Ascending aorta (tissue), 2 donors: ENCODE data around the gene CELSR2. TPM values are rescaled to one million over a fixed set of nuclear protein-coding genes. Genes with fewer than 3 reads are reported as not detected.

ENCODE experiments used
- DNase-seq, 2 donors: peaks; one replicate each; pipeline ENCODE4 v3.0.0-alpha.2; 2019; ENCODE audit warnings: low spot score in 2 of 2
- H3K27ac ChIP-seq, 2 donors: fragments of 200-600 bp; sonication (generic); one replicate each; pipeline ENCODE4 v1.5.1; 2016 to 2017; ENCODE audit warnings: mild to moderate bottlenecking in 1 of 2
- H3K27me3 ChIP-seq: fragments of 200-600 bp; sonication (generic); one replicate; pipeline ENCODE4 v1.5.1; 2017
- H3K36me3 ChIP-seq, 2 donors: fragments of 200-600 bp; sonication (generic); one replicate each; pipeline ENCODE4 v1.5.1; 2016
- H3K4me1 ChIP-seq, 2 donors: fragments of 200-600 bp; sonication (generic); one replicate each; pipeline ENCODE4 v1.5.1; 2016 to 2017; ENCODE audit warnings: mild to moderate bottlenecking in 1 of 2
- H3K4me3 ChIP-seq, 2 donors: fragments of 200-600 bp; sonication (generic); one replicate each; pipeline ENCODE4 v1.5.1; 2016 to 2017; ENCODE audit warnings: mild to moderate bottlenecking in 1 of 2
- H3K9me3 ChIP-seq, 2 donors: fragments of 200-600 bp; sonication (generic); one replicate each; pipeline ENCODE4 v1.5.1; 2016
- CTCF ChIP-seq, 3 experiments: fragments of 200-600 bp in 2 of 3; fragments of 450-650 bp in 1 of 3; sonication (generic) in 2 of 3; IDR thresholded peaks; one replicate each; pipeline ENCODE4 v1.5.1; 2016 to 2019; ENCODE audit warnings: antibody characterized with exemption in 3 of 3, mild to moderate bottlenecking in 1 of 3, moderate library complexity in 1 of 3
- intact Hi-C: fragments of 100-400 bp; cut with DNase I; formaldehyde crosslinking; loops from one replicate; pipeline ENCODE4 v1.15.1; 2023
- total RNA-seq: library from RNA; depleted of rRNA; stranded (reverse); fragments of >200 nt; gene quantifications from one replicate; pipeline ENCODE4 v1.1.0, GENCODE V29; 2016

The CELSR2 gene
- total RNA-seq, 1 donor from 2014 or later: 3.6 TPM

- TF ChIP-seq CTCF (IDR thresholded peaks at IDR 0.05): no peak
- H3K27me3 ChIP-seq: no peaks in the 10 kb centered on the region
- peak overlapping the region; percentile 69 to 74 for H3K27ac ChIP-seq
- DNase-seq: no peak
- peak overlapping the region in 1 of 2 donors; percentile 8 for H3K4me3 ChIP-seq
- H3K9me3 ChIP-seq: no peaks in the 10 kb centered on the region
- no peaks in the 10 kb centered on the region for H3K36me3 ChIP-seq
- H3K4me1 ChIP-seq: peaks cover 9 to 24% of the 10 kb centered on the region in 2 donors
- intact Hi-C loops: no loop called here
Measured at GRCh38 chr1:109253803-109254620, 4.7 kb downstream of the CELSR2 start.

GRCh38 chr1:109254621-109255096 lies 5.3 kb downstream of the CELSR2 start:
- Histone ChIP-seq H3K27me3 (no peaks in the 10 kb centered on the region), H3K4me3 (no peak overlapping the region), H3K9me3 (no peaks in the 10 kb centered on the region), H3K27ac (peak overlapping the region in 1 of 2 donors; percentile 74), H3K4me1 (peaks cover 9 to 22% of the 10 kb centered on the region in 2 donors), H3K36me3 (no peaks in the 10 kb centered on the region)
- DNase-seq: no peak
- TF ChIP-seq CTCF (IDR thresholded peaks at IDR 0.05): no peak
- intact Hi-C loops: no loop called here

GRCh38 chr1:109255097-109255651 lies 5.8 kb downstream of the CELSR2 start:
- intact Hi-C loops: no loop called here
- Histone ChIP-seq H3K27ac (no peak overlapping the region), H3K4me1 (peaks cover 9 to 19% of the 10 kb centered on the region in 2 donors), H3K27me3 (no peaks in the 10 kb centered on the region), H3K36me3 (no peaks in the 10 kb centered on the region), H3K9me3 (no peaks in the 10 kb centered on the region), H3K4me3 (no peak overlapping the region)
- TF ChIP-seq CTCF (IDR thresholded peaks at IDR 0.05): no peak
- no peak for DNase-seq

- peaks cover 9 to 17% of the 10 kb centered on the region in 2 donors for H3K4me1 ChIP-seq
- DNase-seq: no peak
- H3K36me3 ChIP-seq: no peaks in the 10 kb centered on the region
- H3K9me3 ChIP-seq: no peaks in the 10 kb centered on the region
- H3K27ac ChIP-seq: no peak overlapping the region
- intact Hi-C loops: no loop called here
- no peak for TF ChIP-seq CTCF (IDR thresholded peaks at IDR 0.05)
- no peak overlapping the region for H3K4me3 ChIP-seq
- H3K27me3 ChIP-seq: no peaks in the 10 kb centered on the region
Measured at GRCh38 chr1:109255678-109256077, 6.3 kb downstream of the CELSR2 start.

GRCh38 chr1:109256085-109256484 lies 6.7 kb downstream of the CELSR2 start:
- no peaks in the 10 kb centered on the region for H3K27me3 ChIP-seq
- no peak for TF ChIP-seq CTCF (IDR thresholded peaks at IDR 0.05)
- H3K4me1 ChIP-seq: peaks cover 9 to 17% of the 10 kb centered on the region in 2 donors
- H3K36me3 ChIP-seq: no peaks in the 10 kb centered on the region
- intact Hi-C loops: no loop called here
- H3K9me3 ChIP-seq: no peaks in the 10 kb centered on the region
- H3K4me3 ChIP-seq: no peak overlapping the region
- DNase-seq: no peak
- no peak overlapping the region for H3K27ac ChIP-seq
